Measurements from ENCODE around the gene MAN2B2. TPM values are rescaled to one million over a fixed set of nuclear protein-coding genes. Genes with fewer than 3 reads are reported as not detected.

The MAN2B2 gene
- total RNA-seq, 1 experiment from 2014 or later: 5.9 TPM

- Histone ChIP-seq H3K9me3 (ENCODE audit: control insufficient read depth, low read depth, low read length) (no peaks in the 10 kb centered on the region), H4K91ac (ENCODE audit: insufficient read length, low read depth, low read length) (no peak overlapping the region), H3T11ph (ENCODE audit: low read length) (no peak overlapping the region), H2BK15ac (ENCODE audit: low read depth, low read length) (no peak overlapping the region), H3K18ac (ENCODE audit: insufficient read length, low read depth, low read length) (no peak overlapping the region), H2BK5ac (ENCODE audit: insufficient read length, low read length) (no peak overlapping the region), H3K4ac (ENCODE audit: low read depth, low read length) (no peak overlapping the region), H3K4me2 (ENCODE audit: insufficient read depth, insufficient read length, low read length) (no peak overlapping the region), H3K27me3 (ENCODE audit: insufficient read depth, low read length) (no peaks in the 10 kb centered on the region), H3K23me2 (ENCODE audit: insufficient read length, low read depth, low read length, poor library complexity, severe bottlenecking) (no peaks in the 10 kb centered on the region), H3K23ac (ENCODE audit: insufficient read length, low read depth, low read length) (no peak overlapping the region), H4K5ac (ENCODE audit: insufficient read length, low read depth, low read length) (no peak overlapping the region), H2BK120ac (ENCODE audit: low read depth, low read length, poor library complexity, severe bottlenecking) (no peak overlapping the region), H2AFZ (ENCODE audit: low read length) (no peak overlapping the region), H3K79me1 (ENCODE audit: insufficient read depth, low read depth, low read length, poor library complexity, severe bottlenecking) (no peaks in the 10 kb centered on the region), H2AK5ac (ENCODE audit: insufficient read length, low read length) (no peak overlapping the region), H3K56ac (ENCODE audit: insufficient read length, low read depth, low read length) (no peak overlapping the region), H2BK12ac (ENCODE audit: insufficient read length, low read depth, low read length) (no peak overlapping the region), H4K20me1 (ENCODE audit: control insufficient read depth, insufficient read depth, insufficient read length) (no peaks in the 10 kb centered on the region), H4K8ac (replicated peaks; ENCODE audit: insufficient read length, low read depth, low read length) (no peak overlapping the region), H3K27ac (ENCODE audit: insufficient read length, low read depth, low read length) (no peak overlapping the region), H2BK20ac (ENCODE audit: low read depth, low read length, poor library complexity, severe bottlenecking) (no peak overlapping the region), H3K14ac (ENCODE audit: insufficient read depth, low read length) (no peak overlapping the region), H3K4me1 (ENCODE audit: insufficient read depth, low read length) (no peaks in the 10 kb centered on the region), H3K9ac (ENCODE audit: extremely low read depth, insufficient read length, low read length) (no peak overlapping the region), H3K79me2 (ENCODE audit: insufficient read depth, low read length) (no peaks in the 10 kb centered on the region)
- TF ChIP-seq, protein P1, sequence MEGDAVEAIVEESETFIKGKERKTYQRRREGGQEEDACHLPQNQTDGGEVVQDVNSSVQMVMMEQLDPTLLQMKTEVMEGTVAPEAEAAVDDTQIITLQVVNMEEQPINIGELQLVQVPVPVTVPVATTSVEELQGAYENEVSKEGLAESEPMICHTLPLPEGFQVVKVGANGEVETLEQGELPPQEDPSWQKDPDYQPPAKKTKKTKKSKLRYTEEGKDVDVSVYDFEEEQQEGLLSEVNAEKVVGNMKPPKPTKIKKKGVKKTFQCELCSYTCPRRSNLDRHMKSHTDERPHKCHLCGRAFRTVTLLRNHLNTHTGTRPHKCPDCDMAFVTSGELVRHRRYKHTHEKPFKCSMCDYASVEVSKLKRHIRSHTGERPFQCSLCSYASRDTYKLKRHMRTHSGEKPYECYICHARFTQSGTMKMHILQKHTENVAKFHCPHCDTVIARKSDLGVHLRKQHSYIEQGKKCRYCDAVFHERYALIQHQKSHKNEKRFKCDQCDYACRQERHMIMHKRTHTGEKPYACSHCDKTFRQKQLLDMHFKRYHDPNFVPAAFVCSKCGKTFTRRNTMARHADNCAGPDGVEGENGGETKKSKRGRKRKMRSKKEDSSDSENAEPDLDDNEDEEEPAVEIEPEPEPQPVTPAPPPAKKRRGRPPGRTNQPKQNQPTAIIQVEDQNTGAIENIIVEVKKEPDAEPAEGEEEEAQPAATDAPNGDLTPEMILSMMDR (conservative IDR thresholded peaks at IDR 0.05): no peak
- Mint-ChIP-seq H3K9me3 (peaks cover 8 to 9% of the 10 kb centered on the region in 2 experiments; a peak in 3 of 5 replicates), H3K27ac (no peak overlapping the region), H3K4me1 (no peaks in the 10 kb centered on the region), H3K4me3 (no peak overlapping the region), H3K36me3 (ENCODE audit: insufficient read depth in 1 of 3, low read depth in 3 of 3) (peaks cover 6 to 28% (median 7%) of the 10 kb centered on the region in 3 experiments), H3K27me3 (ENCODE audit: low read depth) (peaks cover 1% of the 10 kb centered on the region)
- DNase-seq: no peak
- WGBS (ENCODE audit: extremely low coverage, insufficient read length, low lambda C conversion rate): no CpG with 5 or more reads among the region's 7 CpGs
These were observed 9.9 kb downstream of the MAN2B2 start for GRCh38 chr4:6584865-6585264.

Measured in H9 (cell line).